Melanocyte of skin (primary cell): ENCODE results near the gene CTF1. TPM values are rescaled to one million over a fixed set of nuclear protein-coding genes. Genes with fewer than 3 reads are reported as not detected.

ENCODE experiments used
- small RNA-seq, 2 donors: library from RNA; depleted of rRNA; stranded (forward); fragments of <200 nt; gene quantifications; one replicate each; pipeline ENCODE3, GENCODE V24; 2012
- total RNA-seq, 2 donors: library from RNA; depleted of rRNA; stranded (reverse); fragments of >200 nt; gene quantifications; 2 replicates each; pipeline ENCODE4 v1.2.3, GENCODE V29; 2012

CTF1 gene, protein sequence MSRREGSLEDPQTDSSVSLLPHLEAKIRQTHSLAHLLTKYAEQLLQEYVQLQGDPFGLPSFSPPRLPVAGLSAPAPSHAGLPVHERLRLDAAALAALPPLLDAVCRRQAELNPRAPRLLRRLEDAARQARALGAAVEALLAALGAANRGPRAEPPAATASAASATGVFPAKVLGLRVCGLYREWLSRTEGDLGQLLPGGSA
- under 1 TPM; 0.34 to 0.67 TPM for total RNA-seq

DNA sequence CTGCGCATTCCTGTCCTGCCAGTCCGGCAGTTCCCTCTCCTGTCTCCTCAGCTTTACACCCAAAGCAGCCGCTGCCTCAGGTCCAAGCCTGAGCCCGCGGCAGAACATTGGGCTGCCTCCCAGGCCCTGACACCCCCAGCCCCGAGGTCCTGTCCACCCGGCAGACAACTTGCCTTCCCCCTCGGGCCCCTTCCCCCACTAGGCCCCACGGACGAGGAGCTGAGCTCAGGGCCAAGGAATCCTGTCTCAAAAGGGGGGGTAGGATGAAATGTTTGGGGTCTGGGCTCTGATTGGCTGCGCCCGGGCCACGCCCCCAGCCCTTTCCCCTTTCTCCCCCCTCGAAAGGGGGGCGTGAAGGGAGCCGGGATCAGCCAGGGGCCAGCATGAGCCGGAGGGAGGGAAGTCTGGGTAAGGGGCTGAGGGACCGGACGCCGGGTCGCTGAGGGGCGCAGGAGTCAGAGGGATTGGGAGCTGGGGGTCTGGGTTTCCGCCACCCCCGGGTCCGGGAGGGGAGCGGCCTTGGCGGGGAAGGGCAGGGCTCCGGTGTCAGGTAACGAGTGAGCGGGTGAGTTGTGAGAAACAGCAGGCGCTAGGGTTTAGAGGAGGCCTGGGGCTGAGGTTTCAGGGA is at the start of gene CTF1:
Gene CTF1, plus strand, starts transcription at position 354 of the 628 bp plus-strand sequence. Its CDS starts 30 bp downstream, at position 384.

DNA sequence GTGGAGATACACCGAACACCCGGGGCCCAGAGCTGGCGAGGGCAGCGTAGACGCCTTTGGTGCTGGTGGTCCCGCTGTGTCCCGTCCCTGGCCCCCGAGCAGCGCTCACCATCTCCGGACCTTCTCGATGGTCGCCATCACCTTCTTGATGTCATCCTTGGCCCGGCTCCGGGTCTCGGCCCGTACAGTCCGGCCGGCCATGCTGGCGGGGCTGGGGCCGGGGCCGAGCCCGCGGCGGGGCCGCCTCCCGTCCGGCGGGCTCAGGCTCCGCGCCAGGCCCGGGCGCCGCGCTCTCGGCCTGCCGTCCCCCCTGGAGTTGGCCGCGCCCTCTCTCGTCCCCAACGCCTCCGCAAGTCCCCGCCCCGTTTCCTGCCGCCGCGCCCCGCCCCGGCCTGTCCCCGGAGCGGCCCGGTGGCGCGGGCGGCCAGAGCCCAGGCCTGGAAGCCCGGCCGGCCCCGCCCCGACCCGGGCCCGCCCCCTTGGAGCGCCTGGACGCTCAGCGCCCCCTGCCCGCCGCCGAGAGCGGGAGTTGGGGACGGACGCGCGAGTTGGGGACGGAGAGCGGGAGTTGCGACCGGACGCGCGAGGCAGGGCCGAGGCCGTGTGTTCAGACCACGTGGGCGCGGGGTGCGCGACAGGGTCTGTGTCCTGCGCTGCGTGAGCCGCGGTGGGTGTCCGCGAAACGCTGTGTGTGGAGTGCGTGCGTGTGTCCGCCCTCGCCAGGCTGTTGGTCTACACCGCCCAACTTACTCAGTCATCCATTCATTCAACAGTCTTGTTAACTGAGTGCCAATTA is 2.5 kb upstream of the CTF1 start, which contains the start of gene BCL7C:
Gene BCL7C, minus strand, starts transcription at position 334 of the 796 bp plus-strand sequence. Its CDS starts 133 bp downstream, at position 201.

DNA sequence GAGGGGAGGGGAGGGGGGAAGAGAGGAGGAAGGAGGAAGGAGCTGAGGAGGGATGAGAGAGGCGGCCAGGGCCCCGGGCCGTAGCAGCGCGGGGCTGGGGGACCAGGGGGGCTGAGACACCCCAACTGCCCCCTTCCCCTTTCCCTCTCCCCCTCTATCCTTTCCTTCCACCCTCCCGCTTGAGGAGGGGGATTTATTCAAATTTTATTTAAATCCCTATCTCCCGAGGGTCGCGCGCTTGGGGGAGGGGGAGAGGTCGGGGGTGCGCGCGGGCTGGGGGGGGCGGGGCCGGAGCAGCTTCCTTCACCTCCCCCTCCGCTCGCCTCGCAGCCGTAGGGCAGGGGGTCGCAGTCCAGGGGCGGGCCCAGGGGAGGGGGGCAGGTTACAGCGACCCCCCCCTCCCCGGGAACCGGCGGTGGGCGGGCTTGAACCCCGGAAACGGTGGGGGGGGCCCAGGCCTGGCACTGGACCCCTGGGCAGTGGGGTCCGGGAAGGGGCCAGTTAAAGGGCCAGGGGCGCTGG is 27.2 kb downstream of the CTF1 start, which contains the start of gene FBXL19:
Gene FBXL19, plus strand, starts transcription at position 19 of the 522 bp plus-strand sequence. CDS start 2,183 bp downstream, outside the sequence.

DNA sequence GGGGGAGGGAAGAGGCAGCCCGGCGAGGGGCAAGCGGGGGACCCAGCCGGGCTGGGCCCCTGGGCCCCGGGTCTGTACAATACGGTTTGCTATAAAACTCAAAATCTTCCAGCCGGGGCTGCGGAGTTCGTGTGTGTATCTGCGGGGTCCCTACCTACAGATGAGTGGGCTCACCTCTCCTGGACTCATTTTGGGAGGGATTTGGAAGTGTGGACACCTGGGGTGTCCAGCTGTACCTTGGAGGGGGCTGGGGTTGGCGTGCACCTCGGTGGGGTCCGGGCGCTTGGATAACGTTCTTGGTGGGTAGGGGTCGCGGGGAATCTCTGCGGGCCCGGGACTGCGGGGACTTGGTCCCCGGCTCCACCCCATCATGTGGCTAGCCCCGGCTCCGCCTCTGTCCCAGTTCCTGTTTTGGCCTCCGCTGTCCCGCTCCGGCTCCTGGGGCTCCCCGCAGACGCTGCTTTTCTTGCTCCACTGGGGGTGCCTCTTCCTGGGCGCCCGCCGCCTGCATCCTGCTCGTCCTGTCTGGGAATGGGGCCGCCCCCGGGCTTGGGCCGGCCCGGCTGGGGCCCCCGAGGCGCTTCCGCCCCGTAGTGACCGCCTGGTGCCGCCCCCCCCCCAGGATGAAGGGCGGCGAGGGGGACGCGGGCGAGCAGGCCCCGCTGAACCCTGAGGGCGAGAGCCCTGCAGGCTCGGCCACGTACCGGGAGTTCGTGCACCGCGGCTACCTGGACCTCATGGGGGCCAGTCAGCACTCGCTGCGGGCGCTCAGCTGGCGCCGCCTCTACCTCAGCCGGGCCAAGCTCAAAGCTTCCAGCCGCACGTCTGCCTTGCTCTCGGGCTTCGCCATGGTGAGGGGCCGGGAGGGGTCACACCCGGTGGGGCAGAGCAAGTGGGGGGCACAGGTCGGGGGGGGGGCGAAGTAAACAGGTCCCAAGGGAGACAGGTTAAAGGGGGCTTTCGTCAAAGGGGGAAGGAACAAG is 52.5 kb downstream of the CTF1 start, which contains the start of gene ORAI3:
Gene ORAI3, plus strand, starts transcription at position 402 of the 983 bp plus-strand sequence. Its CDS starts 222 bp downstream, at position 624.

Small RNAs within 50 kb of the gene (small RNA-seq; reads per million reads assigned to genes)
- 0 to 0.17 reads per million in 2 donors for gene AC135048.1
- 0 reads per million in 2 donors for gene MIR4519
- 0 reads per million in 2 donors for gene MIR762

Other genes starting within 250 kb of the CTF1 start
- gene PRR14, start 245.7 kb upstream of the CTF1 start, total RNA-seq = 10 to 100 TPM in 1 of 2 donors, 1 to 10 TPM in 1; 9.3 to 17.9 TPM
- 10 to 100 TPM; 18.6 to 20.6 TPM for gene FBRS, start 238.2 kb upstream of the CTF1 start, total RNA-seq
- gene SRCAP, start 197.4 kb upstream of the CTF1 start, total RNA-seq = 10 to 100 TPM; 17.2 to 20.3 TPM
- gene PHKG2, start 148.2 kb upstream of the CTF1 start, total RNA-seq = 10 to 100 TPM; 21.7 to 27.0 TPM
- 1 to 10 TPM; 2.1 to 4.3 TPM for gene CFAP119, start 134.6 kb upstream of the CTF1 start, total RNA-seq
- 10 to 100 TPM; 73.9 to 76.4 TPM for gene RNF40, start 134.3 kb upstream of the CTF1 start, total RNA-seq
- gene ZNF629, start 109.4 kb upstream of the CTF1 start, total RNA-seq = 10 to 100 TPM; 10.3 to 13.4 TPM
- gene BCL7C, start 2.5 kb upstream of the CTF1 start, total RNA-seq = 10 to 100 TPM; 12.7 to 25.3 TPM
- gene FBXL19, start 27.0 kb downstream of the CTF1 start, total RNA-seq = 10 to 100 TPM; 13.4 to 15.0 TPM
- gene ORAI3, start 52.5 kb downstream of the CTF1 start, total RNA-seq = 10 to 100 TPM; 29.3 to 35.4 TPM
- gene SETD1A, start 61.1 kb downstream of the CTF1 start, total RNA-seq = 1 to 10 TPM; 3.8 to 9.7 TPM
- 10 to 100 TPM; 13.0 to 20.3 TPM for gene HSD3B7, start 88.6 kb downstream of the CTF1 start, total RNA-seq
- gene STX1B, start 114.0 kb downstream of the CTF1 start, total RNA-seq = 1 to 10 TPM in 1 of 2 donors, under 1 TPM in 1; 0.67 to 3.1 TPM
- 10 to 100 TPM; 13.0 to 17.2 TPM for gene STX4, start 136.9 kb downstream of the CTF1 start, total RNA-seq
- gene ZNF668, start 177.6 kb downstream of the CTF1 start, total RNA-seq = 10 to 100 TPM in 1 of 2 donors, 1 to 10 TPM in 1; 8.6 to 14.0 TPM
- gene ZNF646, start 177.8 kb downstream of the CTF1 start, total RNA-seq = 10 to 100 TPM; 14.1 to 17.6 TPM
- 1 to 10 TPM in 1 of 2 donors, under 1 TPM in 1; 0.67 to 1.0 TPM for gene PRSS53, start 192.3 kb downstream of the CTF1 start, total RNA-seq
- 10 to 100 TPM; 78.9 to 87.1 TPM for gene VKORC1, start 198.2 kb downstream of the CTF1 start, total RNA-seq
- gene BCKDK, start 211.8 kb downstream of the CTF1 start, total RNA-seq = 10 to 100 TPM; 42.6 to 43.7 TPM
- gene KAT8, start 221.1 kb downstream of the CTF1 start, total RNA-seq = 10 to 100 TPM; 25.8 to 31.6 TPM
- under 1 TPM in 1 of 2 donors, not detected in 1; under 0.01 TPM for gene PRSS8, start 239.1 kb downstream of the CTF1 start, total RNA-seq